Measurements from ENCODE around the gene PDE4C.

The PDE4C gene

GRCh38 chr19:18225702-18226468, at the start of gene PDE4C:
PDE4C (minus strand) TSS chr19:18226438; CDS start chr19:18226415, 23 bp downstream.
- no peak for DNase-seq (ENCODE audit: low read depth)

- DNase-seq (ENCODE audit: low read depth) = no peak
These were observed 48.6 kb upstream of the PDE4C start for GRCh38 chr19:18274781-18275356.

GRCh38 chr19:18274219-18274780, 48.1 kb upstream of the PDE4C start, which contains the start of gene IQCN:
IQCN (minus strand) TSS chr19:18274452; CDS start chr19:18269478, 4,974 bp downstream.
- DNase-seq (ENCODE audit: low read depth) = no peak

- no peak for DNase-seq (ENCODE audit: low read depth)
These were observed 47.5 kb upstream of the PDE4C start for GRCh38 chr19:18273561-18274218.

GRCh38 chr19:18271433-18271841, 45.2 kb upstream of the PDE4C start:
- DNase-seq (ENCODE audit: low read depth) = no peak

- DNase-seq (ENCODE audit: low read depth) = no peak
These were observed 44.1 kb upstream of the PDE4C start for GRCh38 chr19:18270326-18270725.

GRCh38 chr19:18269070-18269723, 43.0 kb upstream of the PDE4C start:
- DNase-seq (ENCODE audit: low read depth) = no peak

GRCh38 chr19:18266771-18267686, 40.8 kb upstream of the PDE4C start:
- no peak for DNase-seq (ENCODE audit: low read depth)

- no peak for DNase-seq (ENCODE audit: low read depth)
These were observed 39.3 kb upstream of the PDE4C start for GRCh38 chr19:18265582-18265981.

GRCh38 chr19:18264971-18265540, 38.8 kb upstream of the PDE4C start:
- DNase-seq (ENCODE audit: low read depth) = no peak

GRCh38 chr19:18264137-18264854, 38.1 kb upstream of the PDE4C start:
- no peak for DNase-seq (ENCODE audit: low read depth)

- no peak for DNase-seq (ENCODE audit: low read depth)
These were observed 37.3 kb upstream of the PDE4C start for GRCh38 chr19:18263324-18264136.

- no peak for DNase-seq (ENCODE audit: low read depth)
These were observed 36.7 kb upstream of the PDE4C start for GRCh38 chr19:18262917-18263316.

GRCh38 chr19:18262144-18262543, 35.9 kb upstream of the PDE4C start:
- no peak for DNase-seq (ENCODE audit: low read depth)

- DNase-seq (ENCODE audit: low read depth) = no peak
These were observed 35.2 kb upstream of the PDE4C start for GRCh38 chr19:18261474-18261873.

GRCh38 chr19:18259893-18260292, 33.7 kb upstream of the PDE4C start:
- no peak for DNase-seq (ENCODE audit: low read depth)

GRCh38 chr19:18257503-18258470, 31.5 kb upstream of the PDE4C start:
- no peak for DNase-seq (ENCODE audit: low read depth)

Measured in stimulated activated CD8-positive, alpha-beta memory T cell treated with anti-CD3 and anti-CD28 coated beads, Interleukin-15, amount 100 ng/mL, for 1 hour (primary cell).